Skin epidermis (tissue), 12 donors: ENCODE data around the gene IDH2.
"Not testable (repeated sequence)": the region's sequence is repeated elsewhere in the genome, so short reads cannot be mapped to it uniquely, and the experiment has no call there.

Experiments used
- H3K27ac ChIP-seq, 21 experiments: fragments of 200-600 bp; sonication (generic) in 11 of 21; one replicate each; pipeline ENCODE4 v1.5.0; 2020; ENCODE audit warnings: mild to moderate bottlenecking in 3 of 21, inconsistent platforms in 2 of 21, moderate library complexity in 2 of 21
- H3K4me3 ChIP-seq, 7 experiments: fragments of 200-600 bp; sonication (generic) in 2 of 7; one replicate each; pipeline ENCODE4 v1.5.0; 2020; ENCODE audit warnings: inconsistent platforms in 2 of 7, mild to moderate bottlenecking in 2 of 7, moderate library complexity in 1 of 7

The IDH2 gene

GRCh38 chr15:90121086-90121485, 18.8 kb upstream of the IDH2 start:
- Histone ChIP-seq H3K27ac (no peak overlapping the region), H3K4me3 (no peak overlapping the region)

- H3K27ac ChIP-seq, result no peak overlapping the region
- no peak overlapping the region for H3K4me3 ChIP-seq
Measured at GRCh38 chr15:90119367-90119766, 17.1 kb upstream of the IDH2 start.

GRCh38 chr15:90115783-90116182, 13.5 kb upstream of the IDH2 start:
- Histone ChIP-seq H3K27ac (no peak overlapping the region), H3K4me3 (no peak overlapping the region)

- Histone ChIP-seq H3K27ac (no peak overlapping the region), H3K4me3 (no peak overlapping the region)
Measured at GRCh38 chr15:90114451-90114901, 12.2 kb upstream of the IDH2 start.

- Histone ChIP-seq H3K27ac (no peak overlapping the region), H3K4me3 (no peak overlapping the region)
Measured at GRCh38 chr15:90113166-90113565, 10.9 kb upstream of the IDH2 start.

- not testable (repeated sequence) for H3K4me3 ChIP-seq, H3K27ac ChIP-seq
Measured at GRCh38 chr15:90109163-90109751, 7.0 kb upstream of the IDH2 start.

- H3K27ac ChIP-seq, H3K4me3 ChIP-seq: not testable (repeated sequence)
Measured at GRCh38 chr15:90108038-90108437, 5.8 kb upstream of the IDH2 start.

GRCh38 chr15:90106522-90107117, 4.4 kb upstream of the IDH2 start:
- peak overlapping the region in 2 of 21 experiments; percentile 46 to 59 for H3K27ac ChIP-seq
- H3K4me3 ChIP-seq, result no peak overlapping the region

GRCh38 chr15:90105521-90105920, 3.3 kb upstream of the IDH2 start:
- H3K4me3 ChIP-seq, result no peak overlapping the region
- H3K27ac ChIP-seq, result peak overlapping the region in 4 of 21 experiments; percentile 14 to 68 (median 57)

- Histone ChIP-seq H3K27ac (peak overlapping the region in 11 of 21 experiments; percentile 5 to 99 (median 31)), H3K4me3 (no peak overlapping the region)
Measured at GRCh38 chr15:90104551-90104950, 2.3 kb upstream of the IDH2 start.

- H3K27ac ChIP-seq, result peak overlapping the region in 9 of 21 experiments; percentile 2 to 99 (median 32)
- peak overlapping the region in 1 of 7 experiments; percentile 97 for H3K4me3 ChIP-seq
Measured at GRCh38 chr15:90103701-90104329, 1.5 kb upstream of the IDH2 start.

GRCh38 chr15:90101130-90101968, 919 bp downstream of the IDH2 start:
- H3K4me3 ChIP-seq, result peak overlapping the region; percentile 71 to 99 (median 92)
- peak overlapping the region; percentile 81 to 99 (median 94) for H3K27ac ChIP-seq

- peak overlapping the region in 18 of 21 experiments; percentile 43 to 99 (median 94) for H3K27ac ChIP-seq
- peak overlapping the region in 3 of 7 experiments; percentile 82 to 97 (median 86) for H3K4me3 ChIP-seq
Measured at GRCh38 chr15:90099868-90100831, 2.1 kb downstream of the IDH2 start.

- peak overlapping the region in 16 of 21 experiments; percentile 18 to 99 (median 93) for H3K27ac ChIP-seq
- no peak overlapping the region for H3K4me3 ChIP-seq
Measured at GRCh38 chr15:90099072-90099867, 3.0 kb downstream of the IDH2 start.

GRCh38 chr15:90097475-90097874, 4.8 kb downstream of the IDH2 start:
- no peak overlapping the region for H3K4me3 ChIP-seq
- peak overlapping the region in 16 of 21 experiments; percentile 32 to 99 (median 79) for H3K27ac ChIP-seq

GRCh38 chr15:90095521-90095959, 6.7 kb downstream of the IDH2 start:
- Histone ChIP-seq H3K4me3 (no peak overlapping the region), H3K27ac (peak overlapping the region in 9 of 21 experiments; percentile 13 to 99 (median 38))

- Histone ChIP-seq H3K4me3 (no peak overlapping the region), H3K27ac (no peak overlapping the region)
Measured at GRCh38 chr15:90091156-90091931, 10.9 kb downstream of the IDH2 start.
